PC-3 (cell line): ENCODE results near the gene NEK1.

Source experiments
- CTCF ChIP-seq: fragments of 300-600 bp; sonication (generic); conservative IDR thresholded peaks from 2 replicates; pipeline ENCODE4 v1.5.1; 2017; ENCODE audit warnings: antibody characterized with exemption, low read depth, mild to moderate bottlenecking, low read length
- EZH2 ChIP-seq: fragments of 300-600 bp; sonication (generic); IDR thresholded peaks from one replicate; pipeline ENCODE4 v1.6.1; 2017; ENCODE audit warnings: antibody characterized with exemption, mild to moderate bottlenecking, low read length; ENCODE audit not compliant: unreplicated experiment
- EZH2phosphoT487 ChIP-seq: fragments of 300-600 bp; sonication (generic); IDR thresholded peaks from 2 replicates; pipeline ENCODE4 v1.6.1; 2018; ENCODE audit warnings: mild to moderate bottlenecking, antibody characterized with exemption, low read length, borderline replicate concordance

GRCh38 chr4:169346840-169347239 is 265.5 kb downstream of the NEK1 start:
- TF ChIP-seq CTCF = no peak
- no peak for TF ChIP-seq EZH2
- no peak for TF ChIP-seq EZH2phosphoT487
